Neural cell (in vitro differentiated cells): ENCODE results near the gene NCAM1. TPM values are rescaled to one million over a fixed set of nuclear protein-coding genes. Genes with fewer than 3 reads are reported as not detected.

ENCODE experiments used
- H2AFZ ChIP-seq: fragments of 200-600, 300-800 bp; sonication (generic), shearing (Covaris generic); 2 replicates; pipeline ENCODE4 v1.6.0; 2014; ENCODE audit warnings: low read depth, mild to moderate bottlenecking, antibody characterized with exemption, low read length, moderate library complexity
- H3F3A ChIP-seq: fragments of 200-600 bp; shearing (Covaris generic); 2 replicates; pipeline ENCODE4 v1.6.1; 2016; ENCODE audit warnings: mild to moderate bottlenecking, moderate library complexity, mixed read lengths, antibody characterized with exemption, low read length; ENCODE audit not compliant: insufficient read depth, poor library complexity, severe bottlenecking
- H3K27ac ChIP-seq: fragments of 200-600, 300-800 bp; sonication (generic), shearing (Covaris generic); 2 replicates; pipeline ENCODE4 v1.5.1; 2014; ENCODE audit warnings: mild to moderate bottlenecking, low read length, moderate library complexity
- H3K27me3 ChIP-seq: fragments of 300-800, 200-600 bp; sonication (generic), shearing (Covaris generic); 2 replicates; pipeline ENCODE4 v1.6.0; 2014; ENCODE audit warnings: mild to moderate bottlenecking, low read depth, low read length, moderate library complexity; ENCODE audit not compliant: insufficient read depth
- H3K36me3 ChIP-seq: fragments of 300-800, 200-600 bp; sonication (generic), shearing (Covaris generic); 2 replicates; pipeline ENCODE4 v1.5.1; 2014; ENCODE audit warnings: mild to moderate bottlenecking, antibody characterized with exemption, low read length, moderate library complexity; ENCODE audit not compliant: insufficient read depth
- H3K4me2 ChIP-seq: fragments of 300-800, 200-600 bp; sonication (generic), shearing (Covaris generic); 2 replicates; pipeline ENCODE4 v1.6.0; 2014; ENCODE audit warnings: mild to moderate bottlenecking, low read length
- H3K4me3 ChIP-seq: fragments of 300-800, 200-600 bp; sonication (generic), shearing (Covaris generic); 2 replicates; pipeline ENCODE4 v1.5.1; 2014; ENCODE audit warnings: mild to moderate bottlenecking, low read length, moderate library complexity
- H3K79me2 ChIP-seq: fragments of 200-600 bp; shearing (Covaris generic); replicated peaks from 2 replicates; pipeline ENCODE4 v1.6.0; 2014; ENCODE audit warnings: mild to moderate bottlenecking, low read length, moderate library complexity; ENCODE audit not compliant: insufficient read depth
- H3K9ac ChIP-seq: fragments of 300-800, 200-600 bp; sonication (generic), shearing (Covaris generic); 2 replicates; pipeline ENCODE4 v1.6.1; 2016; ENCODE audit warnings: mild to moderate bottlenecking, low read length, mixed read lengths
- H3K9me2 ChIP-seq: fragments of 200-600 bp; shearing (Covaris generic); 2 replicates; pipeline ENCODE4 v1.6.1; 2016; ENCODE audit warnings: mild to moderate bottlenecking, low read length, mixed read lengths; ENCODE audit not compliant: insufficient read depth
- H3K9me3 ChIP-seq: fragments of 200-600, 300-800 bp; sonication (generic), shearing (Covaris generic); 2 replicates; pipeline ENCODE4 v1.6.1; 2016; ENCODE audit warnings: mild to moderate bottlenecking, mixed run types, low read length, moderate library complexity, mixed read lengths
- H4K20me1 ChIP-seq: fragments of 200-600 bp; shearing (Covaris generic); 2 replicates; pipeline ENCODE4 v1.6.1; 2016; ENCODE audit warnings: mild to moderate bottlenecking, mixed run types; ENCODE audit not compliant: insufficient read depth
- EP300 ChIP-seq: fragments of 450-650 bp; conservative IDR thresholded peaks from 2 replicates; pipeline ENCODE4 v1.6.1; 2014; ENCODE audit warnings: antibody characterized with exemption, mild to moderate bottlenecking, moderate library complexity; ENCODE audit not compliant: poor library complexity, severe bottlenecking
- EZH2 ChIP-seq: fragments of 200-600, 300-800 bp; shearing (Covaris generic), sonication (generic); IDR thresholded peaks from 2 replicates; pipeline ENCODE4 v1.6.1; 2014; ENCODE audit warnings: antibody characterized with exemption, low read length, borderline replicate concordance, mild to moderate bottlenecking; ENCODE audit not compliant: insufficient read depth, poor library complexity, severe bottlenecking
- MXI1 ChIP-seq: fragments of 450-650 bp; conservative IDR thresholded peaks from 2 replicates; pipeline ENCODE4 v1.6.1; 2014; ENCODE audit warnings: antibody characterized with exemption, mild to moderate bottlenecking; ENCODE audit not compliant: poor library complexity, severe bottlenecking
- POLR2AphosphoS5 ChIP-seq: IDR thresholded peaks from 2 replicates; pipeline ENCODE4 v1.6.1; 2012
- RAD21 ChIP-seq: fragments of 450-650 bp; conservative IDR thresholded peaks from 2 replicates; pipeline ENCODE4 v1.6.1; 2014; ENCODE audit warnings: antibody characterized with exemption, mild to moderate bottlenecking, moderate library complexity
- SMC3 ChIP-seq: fragments of 450-650 bp; conservative IDR thresholded peaks from 2 replicates; pipeline ENCODE4 v1.6.1; 2014; ENCODE audit warnings: antibody characterized with exemption, mild to moderate bottlenecking, moderate library complexity; ENCODE audit not compliant: poor library complexity
- TAF1 ChIP-seq: IDR thresholded peaks from 2 replicates; pipeline ENCODE4 v1.6.1; 2012; ENCODE audit warnings: low read depth
- polyA plus RNA-seq: library from polyadenylated mRNA; depleted of rRNA; stranded (reverse); fragments of >200 nt; gene quantifications from 2 replicates; pipeline ENCODE4 v1.2.3, GENCODE V29; 2014
- TF ChIP-seq, protein P1 (sequence below): IDR thresholded peaks from 2 replicates; pipeline ENCODE4 v1.6.1; 2012; ENCODE audit warnings: borderline replicate concordance
- TF ChIP-seq, protein P2 (sequence below): fragments of 450-650 bp; IDR thresholded peaks from 2 replicates; pipeline ENCODE4 v1.5.1; 2014; ENCODE audit warnings: antibody characterized with exemption, mild to moderate bottlenecking, moderate library complexity; ENCODE audit not compliant: poor library complexity, severe bottlenecking

The NCAM1 gene
- polyA plus RNA-seq, 1 donor from 2014 or later, result 120 TPM

DNA sequence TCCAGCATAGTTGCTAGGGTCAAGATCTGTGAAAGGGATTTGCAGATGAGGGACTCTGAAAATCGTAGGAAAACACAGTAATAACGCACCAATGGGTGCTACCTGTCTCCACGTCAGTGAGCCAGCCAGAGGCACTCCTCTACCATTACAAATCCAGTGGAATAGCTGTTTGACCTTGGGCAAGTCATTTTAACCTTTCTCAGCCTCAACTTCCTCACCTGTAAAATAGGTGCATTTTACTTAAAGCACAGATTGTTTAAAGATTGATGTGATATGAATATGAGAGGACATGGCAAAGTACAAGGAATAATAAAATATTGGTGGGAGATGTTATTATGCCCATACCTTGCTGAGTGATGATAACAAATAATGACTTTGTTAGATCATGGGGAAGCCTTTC is 205.1 kb downstream of the NCAM1 start:
- no peak overlapping the region for H3K27ac ChIP-seq

DNA sequence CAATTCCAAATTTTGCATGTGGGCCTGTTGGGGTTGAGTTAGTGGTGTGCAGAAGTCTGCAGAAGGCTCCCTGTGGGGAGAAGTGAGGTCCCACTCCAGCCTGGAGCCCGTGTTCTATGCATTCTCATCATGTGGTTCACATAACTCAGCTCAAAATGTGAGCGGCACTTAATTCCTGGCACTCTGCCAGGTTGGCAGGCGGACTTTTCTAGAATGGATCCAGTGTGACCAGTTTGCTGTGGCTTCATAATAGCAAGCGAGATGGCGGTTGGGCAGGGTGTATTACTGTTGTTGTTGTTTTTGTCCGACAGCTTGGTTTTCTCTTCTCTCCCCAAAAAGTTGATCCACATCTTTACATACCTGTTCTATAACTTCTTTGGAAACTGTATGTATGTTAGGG is 206.4 kb downstream of the NCAM1 start:
- no peaks in the 10 kb centered on the region for H3K27me3 ChIP-seq
- no peak overlapping the region for H2AFZ ChIP-seq
- no peak overlapping the region for H3K4me2 ChIP-seq
- H3K9me2 ChIP-seq, result no peaks in the 10 kb centered on the region
- no peak overlapping the region for H3K27ac ChIP-seq
- no peaks in the 10 kb centered on the region for H3F3A ChIP-seq
- peaks cover 18% of the 10 kb centered on the region for H3K79me2 ChIP-seq
- no peak overlapping the region for H3K9ac ChIP-seq
- no peak overlapping the region for H3K4me3 ChIP-seq
- H4K20me1 ChIP-seq, result peaks cover 10% of the 10 kb centered on the region
- H3K9me3 ChIP-seq, result no peaks in the 10 kb centered on the region
- TF ChIP-seq, protein P1, sequence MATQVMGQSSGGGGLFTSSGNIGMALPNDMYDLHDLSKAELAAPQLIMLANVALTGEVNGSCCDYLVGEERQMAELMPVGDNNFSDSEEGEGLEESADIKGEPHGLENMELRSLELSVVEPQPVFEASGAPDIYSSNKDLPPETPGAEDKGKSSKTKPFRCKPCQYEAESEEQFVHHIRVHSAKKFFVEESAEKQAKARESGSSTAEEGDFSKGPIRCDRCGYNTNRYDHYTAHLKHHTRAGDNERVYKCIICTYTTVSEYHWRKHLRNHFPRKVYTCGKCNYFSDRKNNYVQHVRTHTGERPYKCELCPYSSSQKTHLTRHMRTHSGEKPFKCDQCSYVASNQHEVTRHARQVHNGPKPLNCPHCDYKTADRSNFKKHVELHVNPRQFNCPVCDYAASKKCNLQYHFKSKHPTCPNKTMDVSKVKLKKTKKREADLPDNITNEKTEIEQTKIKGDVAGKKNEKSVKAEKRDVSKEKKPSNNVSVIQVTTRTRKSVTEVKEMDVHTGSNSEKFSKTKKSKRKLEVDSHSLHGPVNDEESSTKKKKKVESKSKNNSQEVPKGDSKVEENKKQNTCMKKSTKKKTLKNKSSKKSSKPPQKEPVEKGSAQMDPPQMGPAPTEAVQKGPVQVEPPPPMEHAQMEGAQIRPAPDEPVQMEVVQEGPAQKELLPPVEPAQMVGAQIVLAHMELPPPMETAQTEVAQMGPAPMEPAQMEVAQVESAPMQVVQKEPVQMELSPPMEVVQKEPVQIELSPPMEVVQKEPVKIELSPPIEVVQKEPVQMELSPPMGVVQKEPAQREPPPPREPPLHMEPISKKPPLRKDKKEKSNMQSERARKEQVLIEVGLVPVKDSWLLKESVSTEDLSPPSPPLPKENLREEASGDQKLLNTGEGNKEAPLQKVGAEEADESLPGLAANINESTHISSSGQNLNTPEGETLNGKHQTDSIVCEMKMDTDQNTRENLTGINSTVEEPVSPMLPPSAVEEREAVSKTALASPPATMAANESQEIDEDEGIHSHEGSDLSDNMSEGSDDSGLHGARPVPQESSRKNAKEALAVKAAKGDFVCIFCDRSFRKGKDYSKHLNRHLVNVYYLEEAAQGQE, result no peak
- no peak for TF ChIP-seq POLR2AphosphoS5
- TF ChIP-seq, protein P2, sequence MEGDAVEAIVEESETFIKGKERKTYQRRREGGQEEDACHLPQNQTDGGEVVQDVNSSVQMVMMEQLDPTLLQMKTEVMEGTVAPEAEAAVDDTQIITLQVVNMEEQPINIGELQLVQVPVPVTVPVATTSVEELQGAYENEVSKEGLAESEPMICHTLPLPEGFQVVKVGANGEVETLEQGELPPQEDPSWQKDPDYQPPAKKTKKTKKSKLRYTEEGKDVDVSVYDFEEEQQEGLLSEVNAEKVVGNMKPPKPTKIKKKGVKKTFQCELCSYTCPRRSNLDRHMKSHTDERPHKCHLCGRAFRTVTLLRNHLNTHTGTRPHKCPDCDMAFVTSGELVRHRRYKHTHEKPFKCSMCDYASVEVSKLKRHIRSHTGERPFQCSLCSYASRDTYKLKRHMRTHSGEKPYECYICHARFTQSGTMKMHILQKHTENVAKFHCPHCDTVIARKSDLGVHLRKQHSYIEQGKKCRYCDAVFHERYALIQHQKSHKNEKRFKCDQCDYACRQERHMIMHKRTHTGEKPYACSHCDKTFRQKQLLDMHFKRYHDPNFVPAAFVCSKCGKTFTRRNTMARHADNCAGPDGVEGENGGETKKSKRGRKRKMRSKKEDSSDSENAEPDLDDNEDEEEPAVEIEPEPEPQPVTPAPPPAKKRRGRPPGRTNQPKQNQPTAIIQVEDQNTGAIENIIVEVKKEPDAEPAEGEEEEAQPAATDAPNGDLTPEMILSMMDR, result no peak
- TF ChIP-seq EZH2, result no peak
- TF ChIP-seq TAF1, result no peak
- H3K36me3 ChIP-seq, result no peaks in the 10 kb centered on the region

More for the DNA sequence above, 205.1 kb downstream of the NCAM1 start:
- H3K27me3 ChIP-seq, result no peaks in the 10 kb centered on the region
- no peaks in the 10 kb centered on the region for H3K9me3 ChIP-seq
- H2AFZ ChIP-seq, result no peak overlapping the region
- no peaks in the 10 kb centered on the region for H3K9me2 ChIP-seq
- no peak overlapping the region for H3K4me3 ChIP-seq
- H3K9ac ChIP-seq, result no peak overlapping the region
- peaks cover 10% of the 10 kb centered on the region for H4K20me1 ChIP-seq
- no peaks in the 10 kb centered on the region for H3F3A ChIP-seq
- H3K79me2 ChIP-seq, result peaks cover 13% of the 10 kb centered on the region
- H3K4me2 ChIP-seq, result no peak overlapping the region
- TF ChIP-seq, protein P1, result no peak
- no peak for TF ChIP-seq SMC3
- no peak for TF ChIP-seq EP300
- no peak for TF ChIP-seq MXI1
- TF ChIP-seq, protein P2, result no peak
- TF ChIP-seq EZH2, result no peak
- TF ChIP-seq TAF1, result no peak
- TF ChIP-seq POLR2AphosphoS5, result no peak
- no peak for TF ChIP-seq RAD21
- H3K36me3 ChIP-seq, result no peaks in the 10 kb centered on the region
